A549 (cell line): ENCODE results near the gene SLCO3A1. TPM values are rescaled to one million over a fixed set of nuclear protein-coding genes. Genes with fewer than 3 reads are reported as not detected.

ENCODE experiments used
- ATAC-seq, 2 experiments: fragments of 200-7000 bp in 1 of 2; fragments of >200 bp in 1 of 2; cut with Nextera tagmentation in 1 of 2; cut with Tn5 transposase in 1 of 2; 3 replicates each; pipeline versions ENCODE4 v1.8.0 to v1.9.1; 2018 to 2020; ENCODE audit warnings: mild to moderate bottlenecking in 1 of 2, moderate library complexity in 1 of 2
- CTCF ChIA-PET: fragments of 300-600 bp; sonication (Branson Sonifier 250); formaldehyde crosslinking; extraction: SDS; loops from one replicate; lab custom pipeline; 2021; ENCODE audit warnings: antibody characterized with exemption, inconsistent platforms; lab: Yijun Ruan, JAX
- POLR2A ChIA-PET: fragments of 350-600 bp; formaldehyde crosslinking; extraction: SDS; loops from one replicate; lab custom pipeline; 2021; ENCODE audit warnings: antibody characterized with exemption, inconsistent platforms; lab: Yijun Ruan, JAX
- DNase-seq, 2 experiments: peaks; one replicate each; pipeline versions ENCODE4 v3.0.0 to v3.0.0-alpha.2; 2011 to 2016; ENCODE audit warnings: low read depth in 1 of 2, low spot score in 1 of 2
- FAIRE-seq: peaks from 2 replicates; lab custom pipeline; 2011; peaks lifted over from hg19 to GRCh38; lab: Jason Lieb, UNC
- H3K27ac ChIP-seq, 2 experiments: fragments of >200 bp; sonication (Bioruptor Twin); formaldehyde crosslinking; 3 replicates each; pipeline ENCODE4 v1.5.1; 2016 to 2017
- H3K4me1 ChIP-seq: fragments of >200 bp; sonication (Bioruptor Twin); formaldehyde crosslinking; 3 replicates; pipeline ENCODE4 v1.6.1; 2016
- H3K4me2 ChIP-seq: fragments of >200 bp; sonication (Bioruptor Twin); formaldehyde crosslinking; 3 replicates; pipeline ENCODE4 v1.6.1; 2016
- H3K4me3 ChIP-seq: fragments of >200 bp; sonication (Bioruptor Twin); formaldehyde crosslinking; 3 replicates; pipeline ENCODE4 v1.5.1; 2016
- H3K9me3 ChIP-seq: fragments of >200 bp; sonication (Bioruptor Twin); formaldehyde crosslinking; 3 replicates; pipeline ENCODE4 v1.6.1; 2016
- BHLHE40 ChIP-seq: IDR thresholded peaks from 2 replicates; pipeline ENCODE4 v1.6.1; 2012; ENCODE audit warnings: low read depth, low read length, inconsistent platforms
- CHD2 ChIP-seq: fragments of 150-350 bp; IDR thresholded peaks from 2 replicates; pipeline ENCODE4 v1.6.1; 2014; ENCODE audit warnings: low read length; ENCODE audit not compliant: partially characterized antibody
- ELK1 ChIP-seq: fragments of 150-350 bp; IDR thresholded peaks from 2 replicates; pipeline ENCODE4 v1.6.1; 2014; ENCODE audit warnings: low read depth, mild to moderate bottlenecking, low read length
- EP300 ChIP-seq, 2 experiments: fragments of >200 bp; sonication (Bioruptor Twin); formaldehyde crosslinking; IDR thresholded peaks; 2 replicates in 1 of 2; 3 replicates in 1 of 2; pipeline ENCODE4 v1.6.1; 2016 to 2017
- ESRRA ChIP-seq: fragments of 150-350 bp; IDR thresholded peaks from 2 replicates; pipeline ENCODE4 v1.6.1; 2014; ENCODE audit warnings: mild to moderate bottlenecking, low read length, borderline replicate concordance
- FOSB ChIP-seq: fragments of 250-450 bp; sonication (Bioruptor Pico); IDR thresholded peaks from 2 replicates; pipeline ENCODE4 v1.5.0; 2020; ENCODE audit warnings: mild to moderate bottlenecking, moderate library complexity
- FOSL2 ChIP-seq, 2 experiments: fragments of 450-650 bp in 1 of 2; fragments of >200 bp in 1 of 2; sonication (Bioruptor Twin) in 1 of 2; formaldehyde crosslinking; IDR thresholded peaks; 2 replicates each; pipeline versions ENCODE4 v1.5.0 to v1.6.1; 2016 to 2020; ENCODE audit warnings: mild to moderate bottlenecking in 1 of 2, moderate library complexity in 1 of 2
- FOXS1 ChIP-seq: fragments of 250-450 bp; sonication (Bioruptor Pico); IDR thresholded peaks from 2 replicates; pipeline ENCODE4 v1.5.0; 2020; ENCODE audit warnings: mild to moderate bottlenecking, moderate library complexity
- HDAC2 ChIP-seq: fragments of 200-600 bp; sonication (generic); IDR thresholded peaks from 2 replicates; pipeline ENCODE4 v1.6.1; 2016
- JUNB ChIP-seq: fragments of >200 bp; sonication (Bioruptor Twin); formaldehyde crosslinking; IDR thresholded peaks from 2 replicates; pipeline ENCODE4 v1.6.1; 2016
- KDM1A ChIP-seq: fragments of 200-600 bp; sonication (generic); IDR thresholded peaks from 2 replicates; pipeline ENCODE4 v1.6.1; 2016; ENCODE audit warnings: low read depth, mild to moderate bottlenecking
- KDM5A ChIP-seq: fragments of 200-600 bp; sonication (generic); IDR thresholded peaks from 2 replicates; pipeline ENCODE4 v1.6.1; 2016; ENCODE audit warnings: antibody characterized with exemption, mild to moderate bottlenecking
- MAFK ChIP-seq: fragments of 450-650 bp; IDR thresholded peaks from 2 replicates; pipeline ENCODE4 v1.6.1; 2014; ENCODE audit not compliant: partially characterized antibody
- MAZ ChIP-seq: fragments of 150-350 bp; IDR thresholded peaks from 2 replicates; pipeline ENCODE4 v1.6.1; 2014; ENCODE audit warnings: antibody characterized with exemption, low read depth, low read length, borderline replicate concordance
- NFE2L2 ChIP-seq: fragments of 150-350 bp; conservative IDR thresholded peaks from 2 replicates; pipeline ENCODE4 v1.6.1; 2014; ENCODE audit warnings: low read length
- NPAS2 ChIP-seq: fragments of 250-450 bp; sonication (Bioruptor Pico); IDR thresholded peaks from 2 replicates; pipeline ENCODE4 v1.8.0; 2022; ENCODE audit warnings: mild to moderate bottlenecking, moderate library complexity, borderline replicate concordance
- PBX3 ChIP-seq: IDR thresholded peaks from 2 replicates; pipeline ENCODE4 v1.6.1; 2012
- PHF8 ChIP-seq: fragments of 200-600 bp; sonication (generic); IDR thresholded peaks from 2 replicates; pipeline ENCODE4 v1.6.1; 2016; ENCODE audit warnings: low read depth, mild to moderate bottlenecking, antibody characterized with exemption, moderate library complexity, borderline replicate concordance
- POLR2A ChIP-seq: IDR thresholded peaks from 2 replicates; pipeline ENCODE4 v1.6.1; 2012; ENCODE audit warnings: mild to moderate bottlenecking, low read length
- RAD21 ChIP-seq, 2 experiments: fragments of >200 bp in 1 of 2; sonication (Bioruptor Twin) in 1 of 2; formaldehyde crosslinking in 1 of 2; IDR thresholded peaks in 1 of 2; conservative IDR thresholded peaks in 1 of 2; 2 replicates in 1 of 2; 3 replicates in 1 of 2; pipeline ENCODE4 v1.6.1; 2012 to 2018; ENCODE audit warnings: inconsistent platforms in 1 of 2
- RARB ChIP-seq: fragments of 250-450 bp; sonication (Bioruptor Pico); IDR thresholded peaks from 2 replicates; pipeline ENCODE4 v1.8.0; 2021; ENCODE audit warnings: mild to moderate bottlenecking, moderate library complexity
- RFX5 ChIP-seq: fragments of 450-650 bp; IDR thresholded peaks from 2 replicates; pipeline ENCODE4 v1.7.1; 2014; ENCODE audit warnings: antibody characterized with exemption, mild to moderate bottlenecking, moderate library complexity
- RNF2 ChIP-seq: fragments of 200-600 bp; sonication (generic); IDR thresholded peaks from 2 replicates; pipeline ENCODE4 v1.6.1; 2016; ENCODE audit warnings: low read depth, mild to moderate bottlenecking, antibody characterized with exemption, moderate library complexity, borderline replicate concordance
- SREBF2 ChIP-seq: fragments of 450-650 bp; IDR thresholded peaks from 2 replicates; pipeline ENCODE4 v1.6.1; 2014; ENCODE audit warnings: mild to moderate bottlenecking, moderate library complexity
- ZC3H11A ChIP-seq: fragments of 450-650 bp; IDR thresholded peaks from 2 replicates; pipeline ENCODE4 v1.6.1; 2014; ENCODE audit warnings: antibody characterized with exemption, mild to moderate bottlenecking
- ZFP36 ChIP-seq: fragments of 450-650 bp; IDR thresholded peaks from 2 replicates; pipeline ENCODE4 v1.6.1; 2014; ENCODE audit warnings: borderline replicate concordance; ENCODE audit not compliant: partially characterized antibody
- ZNF302 ChIP-seq: fragments of 250-450 bp; sonication (Bioruptor Pico); IDR thresholded peaks from 2 replicates; pipeline ENCODE4 v1.9.0; 2021; ENCODE audit warnings: inconsistent platforms, mild to moderate bottlenecking, moderate library complexity
- ZSCAN20 ChIP-seq: fragments of 250-450 bp; sonication (Bioruptor Pico); IDR thresholded peaks from 2 replicates; pipeline ENCODE4 v1.8.0; 2022; ENCODE audit warnings: mild to moderate bottlenecking, moderate library complexity
- WGBS: methylation state at CpG from one replicate; pipeline ENCODE4 v1.1.6; 2017; ENCODE audit errors: missing lambda C conversion rate; 5-methylcytosine and 5-hydroxymethylcytosine counted together
- polyA plus RNA-seq, 4 experiments: library from polyadenylated mRNA; depleted of rRNA in 3 of 4; stranded (reverse); fragments of >200 nt; fragmentation: RNase III in 1 of 4; extraction: RNeasy Plus Mini Kit Qiagen cat#74134 plus additional on column Dnase treatment in 1 of 4; gene quantifications; 2 replicates in 3 of 4; 3 replicates in 1 of 4; pipeline ENCODE4 v1.2.3, GENCODE V29; 2011 to 2017

The SLCO3A1 gene
- polyA plus RNA-seq, 2 of the 4 experiments (the other 2 are of a cell fraction): 16.8 to 17.0 TPM

GRCh38 chr15:92001307-92001706, 147.8 kb downstream of the SLCO3A1 start:
- ATAC-seq (no peak), DNase-seq (no peak), FAIRE-seq (no peak)
- ChIA-PET POLR2A (no interaction called here), CTCF (interaction anchor here (0.6 to 1.5 kb wide), 2 partner anchors 76 to 267 kb away, joined by 4 to 5 read pairs; no protein-coding TSS in a partner anchor)
- no peak overlapping the region for H3K4me3 ChIP-seq
- no peak overlapping the region for H3K4me2 ChIP-seq
- 75% methylated on average over 1 of the region's 1 CpG for WGBS
- H3K4me1 ChIP-seq: no peaks in the 10 kb centered on the region
- H3K9me3 ChIP-seq: no peaks in the 10 kb centered on the region
- H3K27ac ChIP-seq: no peak overlapping the region
- TF ChIP-seq BHLHE40: no peak
- no peak for TF ChIP-seq ZSCAN20 (CRISPR knock-in tag)
- TF ChIP-seq ELK1: no peak
- TF ChIP-seq ESRRA: no peak
- TF ChIP-seq KDM1A: no peak
- no peak for TF ChIP-seq MAFK
- no peak for TF ChIP-seq HDAC2

GRCh38 chr15:92002666-92003065, 149.2 kb downstream of the SLCO3A1 start:
- Histone ChIP-seq H3K4me1 (no peaks in the 10 kb centered on the region), H3K4me3 (no peak overlapping the region), H3K9me3 (no peaks in the 10 kb centered on the region), H3K4me2 (no peak overlapping the region), H3K27ac (no peak overlapping the region)
- FAIRE-seq: no peak
- 80% methylated on average over 4 of the region's 4 CpGs for WGBS
- TF ChIP-seq FOSL2 (IDR thresholded peaks at IDR 0.05) (no peak), FOSL2 (CRISPR knock-in tag; IDR thresholded peaks at IDR 0.05) (no peak), ZNF302 (no peak), EP300 (IDR thresholded peaks at IDR 0.05) (no peak), RNF2 (no peak), SREBF2 (no peak), FOXS1 (no peak), NFE2L2 (no peak), RFX5 (no peak)
- ATAC-seq: no peak
- no peak for DNase-seq
- ChIA-PET CTCF (no interaction called here), POLR2A (no interaction called here)

DNA sequence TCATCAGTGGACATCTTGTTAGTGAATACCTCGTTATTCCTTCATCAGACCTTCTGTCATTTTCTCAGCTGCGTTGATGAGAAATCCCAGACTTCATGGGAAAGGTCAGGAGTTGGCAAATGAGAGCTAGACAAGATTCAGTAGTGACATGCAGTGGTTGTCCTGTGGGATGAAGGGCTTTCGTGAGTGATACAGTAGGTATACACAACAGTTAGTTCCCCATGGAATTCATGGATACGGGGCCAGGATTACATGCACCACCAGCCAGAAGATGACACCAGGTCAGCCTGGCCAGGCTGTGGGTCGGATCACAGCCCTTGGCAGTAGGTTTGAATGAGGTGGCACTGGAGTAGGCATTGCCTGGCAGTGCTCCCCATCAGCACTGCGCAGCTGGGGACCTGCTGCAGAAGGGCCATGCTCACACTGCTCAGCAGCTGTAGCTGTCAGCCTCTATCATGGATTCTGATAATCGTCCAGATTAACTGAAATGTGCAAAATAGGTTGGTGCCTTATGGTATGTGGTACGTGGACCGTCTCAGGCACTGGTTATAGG, 150.1 kb downstream of the SLCO3A1 start:
- 75% methylated on average over 8 of the region's 9 CpGs for WGBS
- DNase-seq (no peak), FAIRE-seq (no peak), ATAC-seq (no peak)
- no peak overlapping the region for H3K27ac ChIP-seq
- ChIA-PET CTCF (interaction anchor here (0.6 to 2.2 kb wide), 5 partner anchors 21 to 119 kb away, joined by 3 to 6 read pairs (median 3); no protein-coding TSS in a partner anchor), POLR2A (no interaction called here)
- no peaks in the 10 kb centered on the region for H3K4me1 ChIP-seq
- H3K4me3 ChIP-seq: no peak overlapping the region
- no peak overlapping the region for H3K4me2 ChIP-seq
- H3K9me3 ChIP-seq: no peaks in the 10 kb centered on the region
- TF ChIP-seq POLR2A (no peak), EP300 (IDR thresholded peaks at IDR 0.05) (no peak), ZSCAN20 (CRISPR knock-in tag) (no peak), JUNB (no peak), RFX5 (no peak), MAZ (no peak), NPAS2 (CRISPR knock-in tag) (no peak), ZC3H11A (no peak)

DNA sequence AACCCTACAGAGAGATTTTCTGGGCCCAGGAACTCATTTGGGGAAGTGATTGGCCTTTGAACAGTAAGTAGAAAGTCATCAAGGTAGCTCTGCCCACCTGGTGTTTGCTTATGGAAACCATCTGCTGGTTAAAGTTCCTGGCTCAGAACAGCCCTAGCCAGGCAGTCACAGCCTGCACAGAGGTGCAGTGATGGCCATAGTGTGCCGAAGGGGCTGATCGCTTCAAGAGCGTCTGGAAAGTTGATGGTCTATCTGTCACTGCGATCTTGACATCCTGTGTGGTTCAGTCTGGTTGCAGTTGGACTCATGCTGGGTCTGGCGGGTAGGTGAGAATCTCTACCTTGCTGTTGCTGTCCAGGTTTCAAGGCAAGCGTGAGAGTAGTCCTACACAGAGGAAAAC, 151.6 kb downstream of the SLCO3A1 start:
- Histone ChIP-seq H3K27ac (no peak overlapping the region), H3K4me3 (no peak overlapping the region), H3K9me3 (no peaks in the 10 kb centered on the region), H3K4me1 (no peaks in the 10 kb centered on the region), H3K4me2 (no peak overlapping the region)
- CTCF ChIA-PET: interaction anchor here (1.2 to 2.2 kb wide), 4 partner anchors 23 to 156 kb away, joined by 3 to 7 read pairs (median 6); no protein-coding TSS in a partner anchor
- no peak for ATAC-seq
- POLR2A ChIA-PET: interaction anchor here (0.7 kb wide), 1 partner anchor 46 kb away, joined by 3 read pairs; no protein-coding TSS in a partner anchor
- 84% methylated on average over 6 of the region's 6 CpGs for WGBS
- no peak for DNase-seq
- no peak for FAIRE-seq
- TF ChIP-seq NPAS2 (CRISPR knock-in tag): no peak
- TF ChIP-seq PHF8: no peak
- TF ChIP-seq RFX5: no peak
- no peak for TF ChIP-seq ESRRA
- TF ChIP-seq KDM5A: no peak
- TF ChIP-seq ZFP36: no peak
- no peak for TF ChIP-seq RARB (CRISPR knock-in tag)
- no peak for TF ChIP-seq MAZ
- TF ChIP-seq CHD2: no peak
- no peak for TF ChIP-seq FOSB (CRISPR knock-in tag)
- no peak for TF ChIP-seq PBX3
- TF ChIP-seq RAD21 (conservative IDR thresholded peaks at IDR 0.05 in 1 of 2, IDR thresholded peaks at IDR 0.05 in 1 of 2): no peak
- TF ChIP-seq RNF2: no peak
- TF ChIP-seq ELK1: no peak
